SK-N-SH (cell line): ENCODE data around the gene SUPT5H. TPM values are rescaled to one million over a fixed set of nuclear protein-coding genes. Genes with fewer than 3 reads are reported as not detected.

ENCODE experiments used
- CTCF ChIA-PET: fragments of 300-600, 350-600 bp; formaldehyde crosslinking; extraction: SDS; loops from one replicate; lab custom pipeline; 2021; lab: Yijun Ruan, JAX
- POLR2A ChIA-PET: fragments of 350-600 bp; sonication (Branson Sonifier 250); formaldehyde crosslinking; extraction: SDS; loops from one replicate; lab custom pipeline; 2020; ENCODE audit warnings: antibody characterized with exemption, inconsistent platforms; lab: Yijun Ruan, JAX
- DNase-seq: peaks from one replicate; pipeline ENCODE4 v3.0.0; 2012
- H2AFZ ChIP-seq: fragments of 200-600 bp; sonication (generic); 2 replicates; pipeline ENCODE4 v1.8.1; 2016; ENCODE audit warnings: antibody characterized with exemption, mild to moderate bottlenecking, low read depth
- H3F3A ChIP-seq: fragments of 200-600 bp; sonication (generic); replicated peaks from 2 replicates; pipeline ENCODE3; 2016; ENCODE audit warnings: antibody characterized with exemption, mild to moderate bottlenecking; ENCODE audit not compliant: insufficient read depth
- H3K27ac ChIP-seq, 2 experiments: fragments of 200-500 bp in 1 of 2; fragments of 200-600 bp in 1 of 2; sonication (Bioruptor generic) in 1 of 2; sonication (generic), shearing (Covaris generic) in 1 of 2; 2 replicates each; pipeline versions ENCODE4 v1.5.1 to v1.6.1; 2014 to 2016; ENCODE audit warnings: low read depth in 2 of 2, inconsistent platforms in 1 of 2, low read length in 1 of 2, mild to moderate bottlenecking in 1 of 2, mixed read lengths in 1 of 2
- H3K27me3 ChIP-seq: fragments of 200-600 bp; sonication (generic), shearing (Covaris generic); 2 replicates; pipeline ENCODE4 v1.6.1; 2016; ENCODE audit warnings: mixed run types; ENCODE audit not compliant: insufficient read depth
- H3K36me3 ChIP-seq, 2 experiments: fragments of 200-500 bp in 1 of 2; fragments of 200-600 bp in 1 of 2; sonication (Bioruptor generic) in 1 of 2; sonication (generic) in 1 of 2; replicated peaks in 1 of 2; 2 replicates each; pipeline versions ENCODE3 to v1.5.1; 2014 to 2016; ENCODE audit warnings: low read length in 1 of 2, mild to moderate bottlenecking in 1 of 2; ENCODE audit not compliant: insufficient read depth in 2 of 2, control insufficient read depth in 1 of 2
- H3K4me1 ChIP-seq, 2 experiments: fragments of 200-500 bp in 1 of 2; fragments of 200-600 bp in 1 of 2; sonication (Bioruptor generic) in 1 of 2; sonication (generic), shearing (Covaris generic) in 1 of 2; 2 replicates each; pipeline versions ENCODE4 v1.5.1 to v1.6.1; 2014 to 2016; ENCODE audit warnings: low read depth in 1 of 2, low read length in 1 of 2, mixed run types in 1 of 2; ENCODE audit not compliant: insufficient read depth in 2 of 2, control insufficient read depth in 1 of 2
- H3K4me2 ChIP-seq: fragments of 200-600 bp; sonication (generic), shearing (Covaris generic); 2 replicates; pipeline ENCODE4 v1.6.1; 2017; ENCODE audit warnings: mixed run types
- H3K4me3 ChIP-seq, 2 experiments: fragments of 200-500 bp in 1 of 2; fragments of 200-600 bp in 1 of 2; sonication (Bioruptor generic) in 1 of 2; sonication (generic), shearing (Covaris generic) in 1 of 2; 2 replicates each; pipeline versions ENCODE4 v1.5.1 to v1.8.1; 2014 to 2016; ENCODE audit warnings: low read depth in 2 of 2, inconsistent platforms in 1 of 2, low read length in 1 of 2, mild to moderate bottlenecking in 1 of 2, mixed read lengths in 1 of 2, moderate library complexity in 1 of 2
- H3K79me2 ChIP-seq: fragments of 200-600 bp; sonication (generic); 2 replicates; pipeline ENCODE4 v1.8.1; 2017; ENCODE audit warnings: mild to moderate bottlenecking; ENCODE audit not compliant: insufficient read depth
- H3K9ac ChIP-seq: fragments of 200-600 bp; sonication (generic); 2 replicates; pipeline ENCODE4 v1.6.1; 2017; ENCODE audit warnings: mixed run types
- H3K9me2 ChIP-seq: fragments of 200-600 bp; sonication (generic); 2 replicates; pipeline ENCODE4 v1.6.1; 2017; ENCODE audit warnings: mixed run types
- H3K9me3 ChIP-seq: fragments of 200-600 bp; sonication (generic); 2 replicates; pipeline ENCODE4 v1.6.1; 2017; ENCODE audit warnings: mixed run types, mild to moderate bottlenecking, moderate library complexity
- H4K20me1 ChIP-seq: fragments of 200-600 bp; sonication (generic); 2 replicates; pipeline ENCODE4 v1.6.1; 2017; ENCODE audit warnings: mild to moderate bottlenecking, mixed run types; ENCODE audit not compliant: insufficient read depth
- EP300 ChIP-seq, 2 experiments: IDR thresholded peaks; 2 replicates each; pipeline versions ENCODE4 v1.4.0 to v1.6.1; 2012; ENCODE audit warnings: borderline replicate concordance in 1 of 2, low read depth in 1 of 2, low read length in 1 of 2
- FOSL2 ChIP-seq: IDR thresholded peaks from 2 replicates; pipeline ENCODE4 v1.4.0; 2012; ENCODE audit warnings: low read depth, mild to moderate bottlenecking, moderate library complexity, borderline replicate concordance
- FOXM1 ChIP-seq: IDR thresholded peaks from 2 replicates; pipeline ENCODE4 v1.4.0; 2012; ENCODE audit warnings: low read depth, mild to moderate bottlenecking
- MXI1 ChIP-seq: IDR thresholded peaks from 2 replicates; pipeline ENCODE4 v1.6.1; 2012; ENCODE audit warnings: mild to moderate bottlenecking, low read depth, low read length, improper control_type of control experiment
- NFIC ChIP-seq: IDR thresholded peaks from 2 replicates; pipeline ENCODE4 v1.4.0; 2012; ENCODE audit warnings: borderline replicate concordance
- REST ChIP-seq: IDR thresholded peaks from 2 replicates; pipeline ENCODE4 v1.6.1; 2012; ENCODE audit warnings: mild to moderate bottlenecking, low read depth, low read length, moderate library complexity
- TEAD4 ChIP-seq: IDR thresholded peaks from 2 replicates; pipeline ENCODE4 v1.4.0; 2012; ENCODE audit warnings: mild to moderate bottlenecking, borderline replicate concordance; ENCODE audit not compliant: insufficient read depth
- WGBS: methylation state at CpG from one replicate; pipeline ENCODE4 v1.1.6; 2017; ENCODE audit warnings: low lambda C conversion rate; 5-methylcytosine and 5-hydroxymethylcytosine counted together
- polyA plus RNA-seq, 3 experiments: library from polyadenylated mRNA; depleted of rRNA; stranded (reverse); fragments of >200 nt; gene quantifications; 2 replicates each; pipeline ENCODE4 v1.2.3, GENCODE V29; 2012

Gene SUPT5H
- polyA plus RNA-seq, 1 of the 3 experiments (the other 2 are of a cell fraction), result 137 TPM

GRCh38 chr19:39416152-39417120 lies 28.9 kb upstream of the SUPT5H start:
- H3K4me1 ChIP-seq, result peaks cover 8 to 18% of the 10 kb centered on the region in 2 experiments; a peak in 3 of 4 replicates
- no peak for DNase-seq
- peaks cover 22% of the 10 kb centered on the region for H3F3A ChIP-seq
- H3K36me3 ChIP-seq, result peaks cover 16 to 18% of the 10 kb centered on the region in 2 experiments
- no peaks in the 10 kb centered on the region for H3K9me2 ChIP-seq
- H3K79me2 ChIP-seq, result peaks cover 49% of the 10 kb centered on the region
- H3K4me2 ChIP-seq, result no peak overlapping the region; the same call in 1 of the 2 replicates
- CTCF ChIA-PET, result interaction anchor here (0.9 to 1.9 kb wide), 3 partner anchors 16 to 58 kb away, joined by 3 to 5 read pairs (median 4); no protein-coding TSS in a partner anchor
- no peak overlapping the region for H2AFZ ChIP-seq
- H3K4me3 ChIP-seq, result no peak overlapping the region
- POLR2A ChIA-PET, result interaction anchor here (0.9 to 1.1 kb wide), 2 partner anchors 12 to 20 kb away, joined by 3 to 4 read pairs; partner anchors contain the start of gene RPS16
- H3K27me3 ChIP-seq, result no peaks in the 10 kb centered on the region
- TF ChIP-seq MXI1, result no peak
- no peak for TF ChIP-seq TEAD4
- TF ChIP-seq EP300 (IDR thresholded peaks at IDR 0.05; ENCODE audit: borderline replicate concordance in 1 of 2, low read depth in 1 of 2, low read length in 1 of 2), result no peak
- TF ChIP-seq NFIC, result no peak
- no peak for TF ChIP-seq FOXM1
- H3K27ac ChIP-seq, result no peak overlapping the region
- H3K9ac ChIP-seq, result no peak overlapping the region
- H4K20me1 ChIP-seq, result peaks cover 10% of the 10 kb centered on the region; the same call in 1 of the 2 replicates
- 93% methylated on average over 20 of the region's 27 CpGs for WGBS
- H3K9me3 ChIP-seq, result no peaks in the 10 kb centered on the region

GRCh38 chr19:39417463-39418181 lies 27.8 kb upstream of the SUPT5H start:
- POLR2A ChIA-PET, result interaction anchor here (2.1 kb wide), 1 partner anchor 18 kb away, joined by 12 read pairs; the partner anchor contains the start of gene RPS16
- 96% methylated on average over 24 of the region's 30 CpGs for WGBS

More at GRCh38 chr19:39417463-39418181, 27.8 kb upstream of the SUPT5H start:
- Histone ChIP-seq H3K79me2 (peaks cover 48% of the 10 kb centered on the region), H3K27ac (no peak overlapping the region), H3K27me3 (no peaks in the 10 kb centered on the region), H3K9me2 (no peaks in the 10 kb centered on the region), H3K4me2 (no peak overlapping the region), H3K4me3 (no peak overlapping the region), H3K4me1 (peaks cover 7 to 16% of the 10 kb centered on the region in 2 experiments; a peak in 2 of 4 replicates), H4K20me1 (peaks cover 10% of the 10 kb centered on the region; the same call in 1 of the 2 replicates), H2AFZ (no peak overlapping the region), H3K9me3 (no peaks in the 10 kb centered on the region), H3F3A (peaks cover 15% of the 10 kb centered on the region), H3K9ac (no peak overlapping the region), H3K36me3 (peaks cover 18% of the 10 kb centered on the region in 2 experiments)
- CTCF ChIA-PET, result interaction anchor here (1.2 to 1.9 kb wide), 2 partner anchors 20 to 57 kb away, joined by 3 to 5 read pairs; no protein-coding TSS in a partner anchor
- no peak for DNase-seq
- TF ChIP-seq REST (no peak), FOSL2 (no peak)
- TF ChIP-seq, all 33 proteins: peak for 0
